Ascending aorta (tissue), 2 donors: ENCODE data around the gene MYO18A. TPM values are rescaled to one million over a fixed set of nuclear protein-coding genes. Genes with fewer than 3 reads are reported as not detected.
"Not testable (repeated sequence)": the region's sequence is repeated elsewhere in the genome, so short reads cannot be mapped to it uniquely, and the experiment has no call there.

Source experiments
- DNase-seq, 2 donors: peaks; one replicate each; pipeline ENCODE4 v3.0.0-alpha.2; 2019; ENCODE audit warnings: low spot score in 2 of 2
- H3K27ac ChIP-seq, 2 donors: fragments of 200-600 bp; sonication (generic); one replicate each; pipeline ENCODE4 v1.5.1; 2016 to 2017; ENCODE audit warnings: mild to moderate bottlenecking in 1 of 2
- H3K27me3 ChIP-seq: fragments of 200-600 bp; sonication (generic); one replicate; pipeline ENCODE4 v1.5.1; 2017
- H3K36me3 ChIP-seq, 2 donors: fragments of 200-600 bp; sonication (generic); one replicate each; pipeline ENCODE4 v1.5.1; 2016
- H3K4me1 ChIP-seq, 2 donors: fragments of 200-600 bp; sonication (generic); one replicate each; pipeline ENCODE4 v1.5.1; 2016 to 2017; ENCODE audit warnings: mild to moderate bottlenecking in 1 of 2
- H3K4me3 ChIP-seq, 2 donors: fragments of 200-600 bp; sonication (generic); one replicate each; pipeline ENCODE4 v1.5.1; 2016 to 2017; ENCODE audit warnings: mild to moderate bottlenecking in 1 of 2
- H3K9me3 ChIP-seq, 2 donors: fragments of 200-600 bp; sonication (generic); one replicate each; pipeline ENCODE4 v1.5.1; 2016
- intact Hi-C: fragments of 100-400 bp; cut with DNase I; formaldehyde crosslinking; loops from one replicate; pipeline ENCODE4 v1.15.1; 2023
- total RNA-seq: library from RNA; depleted of rRNA; stranded (reverse); fragments of >200 nt; gene quantifications from one replicate; pipeline ENCODE4 v1.1.0, GENCODE V29; 2016
- TF ChIP-seq, protein P1 (sequence below), 3 experiments: fragments of 200-600 bp in 2 of 3; fragments of 450-650 bp in 1 of 3; sonication (generic) in 2 of 3; IDR thresholded peaks; one replicate each; pipeline ENCODE4 v1.5.1; 2016 to 2019; ENCODE audit warnings: antibody characterized with exemption in 3 of 3, mild to moderate bottlenecking in 1 of 3, moderate library complexity in 1 of 3

The MYO18A gene
- total RNA-seq, 1 donor from 2014 or later = 185 TPM

GRCh38 chr17:29204068-29204804 is 24.0 kb upstream of the MYO18A start:
- not testable (repeated sequence) for H3K4me3 ChIP-seq

GRCh38 chr17:29197516-29198272 is 17.5 kb upstream of the MYO18A start:
- no peak overlapping the region for H3K27ac ChIP-seq
- TF ChIP-seq, protein P1, sequence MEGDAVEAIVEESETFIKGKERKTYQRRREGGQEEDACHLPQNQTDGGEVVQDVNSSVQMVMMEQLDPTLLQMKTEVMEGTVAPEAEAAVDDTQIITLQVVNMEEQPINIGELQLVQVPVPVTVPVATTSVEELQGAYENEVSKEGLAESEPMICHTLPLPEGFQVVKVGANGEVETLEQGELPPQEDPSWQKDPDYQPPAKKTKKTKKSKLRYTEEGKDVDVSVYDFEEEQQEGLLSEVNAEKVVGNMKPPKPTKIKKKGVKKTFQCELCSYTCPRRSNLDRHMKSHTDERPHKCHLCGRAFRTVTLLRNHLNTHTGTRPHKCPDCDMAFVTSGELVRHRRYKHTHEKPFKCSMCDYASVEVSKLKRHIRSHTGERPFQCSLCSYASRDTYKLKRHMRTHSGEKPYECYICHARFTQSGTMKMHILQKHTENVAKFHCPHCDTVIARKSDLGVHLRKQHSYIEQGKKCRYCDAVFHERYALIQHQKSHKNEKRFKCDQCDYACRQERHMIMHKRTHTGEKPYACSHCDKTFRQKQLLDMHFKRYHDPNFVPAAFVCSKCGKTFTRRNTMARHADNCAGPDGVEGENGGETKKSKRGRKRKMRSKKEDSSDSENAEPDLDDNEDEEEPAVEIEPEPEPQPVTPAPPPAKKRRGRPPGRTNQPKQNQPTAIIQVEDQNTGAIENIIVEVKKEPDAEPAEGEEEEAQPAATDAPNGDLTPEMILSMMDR (IDR thresholded peaks at IDR 0.05) = no peak
- no peaks in the 10 kb centered on the region for H3K27me3 ChIP-seq
- no peaks in the 10 kb centered on the region for H3K9me3 ChIP-seq
- DNase-seq = no peak
- intact Hi-C loops = no loop called here
- no peak overlapping the region for H3K4me3 ChIP-seq
- H3K4me1 ChIP-seq = no peaks in the 10 kb centered on the region
- no peaks in the 10 kb centered on the region for H3K36me3 ChIP-seq

More at GRCh38 chr17:29204068-29204804, 24.0 kb upstream of the MYO18A start:
- H3K27me3 ChIP-seq, intact Hi-C loops, H3K36me3 ChIP-seq, DNase-seq, H3K4me1 ChIP-seq, H3K9me3 ChIP-seq: not testable (repeated sequence)
- TF ChIP-seq, protein P1 (IDR thresholded peaks at IDR 0.05) = peak in 1 of 3 experiments; percentile 15
- H3K27ac ChIP-seq = peak overlapping the region in 1 of 2 donors; percentile 24

DNA sequence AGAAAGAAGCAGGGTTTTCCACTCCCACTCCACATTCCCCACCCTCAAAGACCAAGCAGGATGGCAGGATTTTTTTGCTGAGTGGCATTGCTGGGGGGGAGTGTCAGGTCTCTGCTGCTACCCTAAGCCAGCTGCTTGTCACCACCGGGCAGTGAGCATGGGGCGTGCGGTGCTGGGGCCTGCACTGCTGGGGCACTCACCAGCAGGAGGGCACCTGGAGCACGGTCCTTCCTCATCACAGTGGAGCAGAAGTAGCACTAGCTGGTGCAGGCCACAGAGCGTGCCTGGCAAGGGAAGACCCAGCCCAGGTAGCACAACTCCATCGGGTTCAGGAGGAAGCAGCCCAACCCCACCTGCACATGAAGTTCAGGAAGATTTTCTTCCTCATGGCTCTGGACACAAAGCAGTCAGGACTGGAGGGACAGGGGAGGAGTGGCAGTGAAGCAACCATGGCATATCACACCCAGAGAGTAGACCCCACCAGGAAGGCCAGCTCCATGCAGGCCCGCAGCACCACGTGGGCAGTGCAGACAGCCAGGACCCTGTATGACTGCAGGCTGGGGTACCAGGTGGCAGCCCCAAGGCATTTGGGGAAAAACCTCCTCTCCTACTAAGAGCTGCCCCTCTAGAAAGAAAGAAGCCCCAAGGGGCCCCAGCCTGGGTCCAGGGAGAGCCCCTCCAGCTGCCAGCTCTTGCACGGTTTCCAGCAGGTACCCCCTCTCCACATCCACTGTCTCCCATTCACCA is 16.7 kb upstream of the MYO18A start:
- Histone ChIP-seq H3K4me1 (no peaks in the 10 kb centered on the region), H3K9me3 (no peaks in the 10 kb centered on the region), H3K27me3 (no peaks in the 10 kb centered on the region), H3K36me3 (no peaks in the 10 kb centered on the region), H3K27ac (no peak overlapping the region), H3K4me3 (no peak overlapping the region)
- intact Hi-C loops = no loop called here
- no peak for DNase-seq
- TF ChIP-seq, protein P1 (IDR thresholded peaks at IDR 0.05) = no peak

- intact Hi-C loops = no loop called here
- TF ChIP-seq, protein P1 (IDR thresholded peaks at IDR 0.05) = no peak
- H3K4me1 ChIP-seq = no peaks in the 10 kb centered on the region
- H3K36me3 ChIP-seq = no peaks in the 10 kb centered on the region
- DNase-seq = peak in 1 of 2 donors; percentile 69
- H3K4me3 ChIP-seq = no peak overlapping the region
- no peaks in the 10 kb centered on the region for H3K9me3 ChIP-seq
- H3K27me3 ChIP-seq = no peaks in the 10 kb centered on the region
- H3K27ac ChIP-seq = no peak overlapping the region
Measured at GRCh38 chr17:29195465-29196081, 15.4 kb upstream of the MYO18A start.

DNA sequence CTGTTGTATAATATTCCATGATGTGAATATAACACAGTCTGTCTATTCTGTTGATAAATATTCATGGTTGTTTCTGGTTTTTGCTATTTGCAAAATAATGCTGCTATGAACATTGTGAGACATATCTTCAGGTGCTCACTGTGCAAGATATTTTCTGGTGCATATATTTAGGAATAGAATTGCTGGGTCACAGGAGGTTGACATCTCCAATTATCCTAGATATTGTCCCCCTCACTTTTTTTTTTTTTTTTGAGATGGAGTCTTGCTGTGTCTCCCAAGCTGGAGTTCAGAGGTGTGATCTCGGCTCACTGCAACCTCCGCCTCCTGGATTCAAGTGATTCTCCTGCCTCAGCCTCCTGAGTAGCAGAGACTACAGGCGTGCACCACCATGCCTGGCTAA is 14.5 kb upstream of the MYO18A start:
- Histone ChIP-seq H3K36me3 (no peaks in the 10 kb centered on the region), H3K27me3 (no peaks in the 10 kb centered on the region), H3K9me3 (no peaks in the 10 kb centered on the region), H3K4me3 (no peak overlapping the region), H3K27ac (no peak overlapping the region), H3K4me1 (no peaks in the 10 kb centered on the region)
- TF ChIP-seq, protein P1 (IDR thresholded peaks at IDR 0.05) = no peak
- no peak for DNase-seq
- intact Hi-C loops = no loop called here
